H9 (cell line): ENCODE results near the gene EVI5L. TPM values are rescaled to one million over a fixed set of nuclear protein-coding genes. Genes with fewer than 3 reads are reported as not detected.
A peak's percentile ranks its signal among the peaks of the same experiment; 100 is the strongest.

Source experiments
- DNase-seq: peaks from one replicate; pipeline ENCODE4 v3.0.0-alpha.2; 2017
- H2AFZ ChIP-seq: one replicate; pipeline ENCODE4 v1.6.1; 2013; ENCODE audit warnings: mild to moderate bottlenecking, low read length, control low read depth, moderate library complexity
- H2AK5ac ChIP-seq: 2 replicates; pipeline ENCODE4 v1.6.1; 2013; ENCODE audit warnings: low read length, control low read depth, mixed read lengths; ENCODE audit not compliant: insufficient read length
- H2BK120ac ChIP-seq: one replicate; pipeline ENCODE4 v1.6.1; 2013; ENCODE audit warnings: low read depth, mild to moderate bottlenecking, low read length, control low read depth, inconsistent platforms; ENCODE audit not compliant: poor library complexity, severe bottlenecking
- H2BK12ac ChIP-seq: 2 replicates; pipeline ENCODE4 v1.6.1; 2013; ENCODE audit warnings: low read length, control low read depth, mixed read lengths, low read depth; ENCODE audit not compliant: insufficient read length
- H2BK15ac ChIP-seq: 2 replicates; pipeline ENCODE4 v1.6.1; 2013; ENCODE audit warnings: low read depth, low read length, control low read depth
- H2BK20ac ChIP-seq: one replicate; pipeline ENCODE4 v1.6.1; 2013; ENCODE audit warnings: low read depth, mild to moderate bottlenecking, low read length, control low read depth, inconsistent platforms; ENCODE audit not compliant: poor library complexity, severe bottlenecking
- H2BK5ac ChIP-seq: 2 replicates; pipeline ENCODE4 v1.6.1; 2013; ENCODE audit warnings: low read length, control low read depth, mixed read lengths; ENCODE audit not compliant: insufficient read length
- H3K14ac ChIP-seq: 2 replicates; pipeline ENCODE4 v1.6.1; 2013; ENCODE audit warnings: low read length, control low read depth; ENCODE audit not compliant: insufficient read depth
- H3K18ac ChIP-seq: 2 replicates; pipeline ENCODE4 v1.6.1; 2013; ENCODE audit warnings: low read depth, mild to moderate bottlenecking, mixed read lengths, low read length, control low read depth; ENCODE audit not compliant: insufficient read length
- H3K23ac ChIP-seq: 2 replicates; pipeline ENCODE4 v1.6.1; 2013; ENCODE audit warnings: low read length, control low read depth, mixed read lengths, low read depth; ENCODE audit not compliant: insufficient read length
- H3K23me2 ChIP-seq: 2 replicates; pipeline ENCODE4 v1.6.1; 2013; ENCODE audit warnings: low read depth, mild to moderate bottlenecking, mixed read lengths, low read length, control low read depth; ENCODE audit not compliant: insufficient read length, poor library complexity, severe bottlenecking
- H3K27ac ChIP-seq: 2 replicates; pipeline ENCODE4 v1.5.1; 2013; ENCODE audit warnings: low read length, control low read depth, mixed read lengths, low read depth; ENCODE audit not compliant: insufficient read length
- H3K27me3 ChIP-seq: 2 replicates; pipeline ENCODE4 v1.6.1; 2013; ENCODE audit warnings: low read length, control low read depth, inconsistent platforms; ENCODE audit not compliant: insufficient read depth
- H3K4ac ChIP-seq: 2 replicates; pipeline ENCODE4 v1.6.1; 2013; ENCODE audit warnings: low read depth, mild to moderate bottlenecking, control low read depth, inconsistent platforms, low read length, moderate library complexity
- H3K4me1 ChIP-seq: 2 replicates; pipeline ENCODE4 v1.6.1; 2013; ENCODE audit warnings: low read length, control low read depth, inconsistent platforms; ENCODE audit not compliant: insufficient read depth
- H3K4me2 ChIP-seq: 2 replicates; pipeline ENCODE4 v1.6.1; 2013; ENCODE audit warnings: low read length, control low read depth, mixed read lengths; ENCODE audit not compliant: insufficient read length, insufficient read depth
- H3K56ac ChIP-seq: 2 replicates; pipeline ENCODE4 v1.6.1; 2013; ENCODE audit warnings: low read depth, mild to moderate bottlenecking, mixed read lengths, low read length, control low read depth; ENCODE audit not compliant: insufficient read length
- H3K79me1 ChIP-seq: 2 replicates; pipeline ENCODE4 v1.6.1; 2013; ENCODE audit warnings: low read depth, mild to moderate bottlenecking, moderate library complexity, low read length, control low read depth, inconsistent platforms; ENCODE audit not compliant: insufficient read depth, poor library complexity, severe bottlenecking
- H3K79me2 ChIP-seq: 2 replicates; pipeline ENCODE4 v1.6.1; 2013; ENCODE audit warnings: low read length, control low read depth, inconsistent platforms; ENCODE audit not compliant: insufficient read depth
- H3K9ac ChIP-seq: 2 replicates; pipeline ENCODE4 v1.6.1; 2013; ENCODE audit warnings: low read length, control low read depth, mixed read lengths; ENCODE audit not compliant: insufficient read length; ENCODE audit errors: extremely low read depth
- H3K9me3 ChIP-seq: one replicate; pipeline ENCODE4 v1.6.1; 2013; ENCODE audit warnings: low read depth, low read length, inconsistent platforms; ENCODE audit not compliant: control insufficient read depth
- H3T11ph ChIP-seq: one replicate; pipeline ENCODE4 v1.6.1; 2013; ENCODE audit warnings: mild to moderate bottlenecking, low read length, control low read depth, inconsistent platforms
- H4K20me1 ChIP-seq: one replicate; pipeline ENCODE4 v1.6.1; 2013; ENCODE audit not compliant: control insufficient read depth, insufficient read length, insufficient read depth
- H4K5ac ChIP-seq: 2 replicates; pipeline ENCODE4 v1.6.1; 2013; ENCODE audit warnings: low read depth, mild to moderate bottlenecking, mixed read lengths, low read length, control low read depth; ENCODE audit not compliant: insufficient read length
- H4K8ac ChIP-seq: replicated peaks from 2 replicates; pipeline ENCODE4 v1.6.1; 2013; ENCODE audit warnings: low read length, control low read depth, mixed read lengths, low read depth; ENCODE audit not compliant: insufficient read length
- H4K91ac ChIP-seq: 2 replicates; pipeline ENCODE4 v1.6.1; 2013; ENCODE audit warnings: low read depth, mild to moderate bottlenecking, moderate library complexity, mixed read lengths, low read length, control low read depth; ENCODE audit not compliant: insufficient read length
- H3K27ac Mint-ChIP-seq, 3 experiments: 2 replicates in 2 of 3; 3 replicates in 1 of 3; pipeline ENCODE4 v1.8.0; 2020 to 2021; ENCODE audit warnings: mixed read lengths in 3 of 3, mild to moderate bottlenecking in 1 of 3, moderate library complexity in 1 of 3
- H3K27me3 Mint-ChIP-seq: 2 replicates; pipeline ENCODE4 v1.8.0; 2021; ENCODE audit warnings: low read depth, mild to moderate bottlenecking, moderate library complexity, mixed read lengths
- H3K36me3 Mint-ChIP-seq, 3 experiments: 2 replicates in 2 of 3; 3 replicates in 1 of 3; pipeline ENCODE4 v1.8.0; 2020 to 2021; ENCODE audit warnings: low read depth in 3 of 3, mixed read lengths in 3 of 3; ENCODE audit not compliant: insufficient read depth in 1 of 3
- H3K4me1 Mint-ChIP-seq, 2 experiments: 2 replicates each; pipeline ENCODE4 v1.8.0; 2020; ENCODE audit warnings: mixed read lengths in 2 of 2
- H3K4me3 Mint-ChIP-seq, 2 experiments: 2 replicates in 1 of 2; 3 replicates in 1 of 2; pipeline ENCODE4 v1.8.0; 2020 to 2021; ENCODE audit warnings: mild to moderate bottlenecking in 2 of 2, mixed read lengths in 2 of 2, moderate library complexity in 1 of 2
- H3K9me3 Mint-ChIP-seq, 2 experiments: 2 replicates in 1 of 2; 3 replicates in 1 of 2; pipeline ENCODE4 v1.8.0; 2020; ENCODE audit warnings: mild to moderate bottlenecking in 2 of 2, mixed read lengths in 2 of 2, moderate library complexity in 1 of 2
- WGBS: extraction: QIAGEN DNeasy Blood & Tissue Kit; methylation state at CpG from one replicate; pipeline ENCODE4 v1.1.7; 2013; ENCODE audit warnings: missing lambda C conversion rate, low lambda C conversion rate, mixed read lengths; ENCODE audit not compliant: insufficient read length; ENCODE audit errors: extremely low coverage; 5-methylcytosine and 5-hydroxymethylcytosine counted together
- total RNA-seq: library from RNA; stranded (reverse); gene quantifications from 2 replicates; pipeline ENCODE4 v1.2.1, GENCODE V29; 2021
- TF ChIP-seq, protein P1 (sequence below): fragments of 200-600 bp; sonication (generic); conservative IDR thresholded peaks from 3 replicates; pipeline ENCODE4 v1.8.0; 2021; ENCODE audit warnings: antibody characterized with exemption, mild to moderate bottlenecking

Gene EVI5L
- total RNA-seq, 1 experiment from 2014 or later = 7.1 TPM

DNA sequence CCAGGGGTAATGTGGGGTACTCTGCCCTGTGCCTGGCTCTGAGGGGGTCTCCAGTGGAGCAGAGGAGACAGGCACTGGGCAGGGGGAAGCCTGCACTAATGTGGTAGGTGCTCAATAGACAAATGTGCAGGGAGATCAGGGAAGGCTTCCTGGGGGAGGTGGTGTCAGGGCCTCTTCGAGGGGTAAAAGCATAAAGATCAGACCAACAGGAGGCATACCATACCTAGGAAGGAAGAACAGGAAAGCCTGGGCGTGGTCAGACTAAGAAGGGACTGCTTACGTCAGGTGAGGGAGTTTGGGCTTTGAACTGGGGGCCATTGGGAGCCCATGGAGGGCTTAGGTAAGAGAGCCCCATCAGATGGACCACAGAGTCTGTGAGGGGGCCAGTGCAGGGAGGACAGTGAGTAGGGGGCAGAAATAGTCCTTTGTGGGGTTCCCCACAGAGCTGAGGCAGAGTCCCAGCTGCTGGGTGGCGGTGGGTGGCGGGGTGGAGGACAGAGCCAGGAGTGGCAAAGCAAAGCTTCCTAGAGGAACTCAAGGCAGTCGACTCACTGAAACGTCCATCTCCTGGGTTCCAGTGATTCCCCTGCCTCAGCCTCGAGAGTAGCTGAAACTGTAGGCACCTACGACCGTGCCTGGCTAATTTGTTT lies 35.4 kb downstream of the EVI5L start:
- H2BK12ac ChIP-seq = no peak overlapping the region
- no peak overlapping the region for H2BK20ac ChIP-seq
- H4K91ac ChIP-seq = no peak overlapping the region
- no peak overlapping the region for H3K23ac ChIP-seq
- H3T11ph ChIP-seq = no peak overlapping the region
- peaks cover 10 to 39% of the 10 kb centered on the region in 2 experiments for H3K4me1 Mint-ChIP-seq
- H2AFZ ChIP-seq = no peak overlapping the region
- no peak overlapping the region for H2BK5ac ChIP-seq
- 0 out of 7 replicates have a peak overlapping the region, but pooled peaks of 1 of the 3 experiments have one; percentile 10 for H3K27ac Mint-ChIP-seq
- no peak overlapping the region for H4K8ac ChIP-seq
- no peak overlapping the region for H3K4ac ChIP-seq
- H3K4me3 Mint-ChIP-seq = peak overlapping the region in 1 of 2 experiments; percentile 28; a peak in 2 of 5 replicates
- H3K4me2 ChIP-seq = no peak overlapping the region
- H3K56ac ChIP-seq = no peak overlapping the region
- peaks cover 56% of the 10 kb centered on the region for H3K27me3 Mint-ChIP-seq
- peaks cover 4% of the 10 kb centered on the region; the same call in 1 of the 2 replicates for H3K27me3 ChIP-seq
- H4K5ac ChIP-seq = no peak overlapping the region
- H3K79me1 ChIP-seq = no peaks in the 10 kb centered on the region
- H3K14ac ChIP-seq = no peak overlapping the region
- H2AK5ac ChIP-seq = no peak overlapping the region
- DNase-seq = no peak
- peaks cover 25% of the 10 kb centered on the region for H3K23me2 ChIP-seq
- TF ChIP-seq, protein P1, sequence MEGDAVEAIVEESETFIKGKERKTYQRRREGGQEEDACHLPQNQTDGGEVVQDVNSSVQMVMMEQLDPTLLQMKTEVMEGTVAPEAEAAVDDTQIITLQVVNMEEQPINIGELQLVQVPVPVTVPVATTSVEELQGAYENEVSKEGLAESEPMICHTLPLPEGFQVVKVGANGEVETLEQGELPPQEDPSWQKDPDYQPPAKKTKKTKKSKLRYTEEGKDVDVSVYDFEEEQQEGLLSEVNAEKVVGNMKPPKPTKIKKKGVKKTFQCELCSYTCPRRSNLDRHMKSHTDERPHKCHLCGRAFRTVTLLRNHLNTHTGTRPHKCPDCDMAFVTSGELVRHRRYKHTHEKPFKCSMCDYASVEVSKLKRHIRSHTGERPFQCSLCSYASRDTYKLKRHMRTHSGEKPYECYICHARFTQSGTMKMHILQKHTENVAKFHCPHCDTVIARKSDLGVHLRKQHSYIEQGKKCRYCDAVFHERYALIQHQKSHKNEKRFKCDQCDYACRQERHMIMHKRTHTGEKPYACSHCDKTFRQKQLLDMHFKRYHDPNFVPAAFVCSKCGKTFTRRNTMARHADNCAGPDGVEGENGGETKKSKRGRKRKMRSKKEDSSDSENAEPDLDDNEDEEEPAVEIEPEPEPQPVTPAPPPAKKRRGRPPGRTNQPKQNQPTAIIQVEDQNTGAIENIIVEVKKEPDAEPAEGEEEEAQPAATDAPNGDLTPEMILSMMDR = no peak
- no peaks in the 10 kb centered on the region for H3K9me3 Mint-ChIP-seq
- H3K9me3 ChIP-seq = no peaks in the 10 kb centered on the region
- no peaks in the 10 kb centered on the region; the same call in 1 of the 2 replicates for H3K4me1 ChIP-seq
- WGBS = no CpG with 5 or more reads among the region's 10 CpGs
- no peak overlapping the region for H2BK120ac ChIP-seq
- H3K27ac ChIP-seq = no peak overlapping the region
- H2BK15ac ChIP-seq = no peak overlapping the region
- H3K18ac ChIP-seq = no peak overlapping the region
- no peaks in the 10 kb centered on the region; a peak in 1 of 7 replicates for H3K36me3 Mint-ChIP-seq
- no peak overlapping the region for H3K9ac ChIP-seq
- H4K20me1 ChIP-seq = peaks cover 6% of the 10 kb centered on the region
- H3K79me2 ChIP-seq = no peaks in the 10 kb centered on the region
